ENCODE measurements around the gene UQCC2.

The UQCC2 gene

GRCh38 chr6:33693186-33694105, 18.1 kb downstream of the UQCC2 start:
- DNase-seq (ENCODE audit: extremely low spot score): no peak
- ChIA-PET CTCF (no interaction called here), POLR2A (interaction anchor here (1.1 to 1.6 kb wide), 4 partner anchors 12 to 239 kb away, joined by 3 read pairs; partner anchors contain the start of genes BAK1 and ZBTB9)
- TF ChIP-seq BHLHE40 (IDR thresholded peaks at IDR 0.05; ENCODE audit: borderline replicate concordance) (no peak), NFRKB (IDR thresholded peaks at IDR 0.05) (no peak), FOXA1 (IDR thresholded peaks at IDR 0.05) (no peak), SUZ12 (IDR thresholded peaks at IDR 0.05) (no peak), SP1 (IDR thresholded peaks at IDR 0.05) (no peak), L3MBTL2 (conservative IDR thresholded peaks at IDR 0.05) (no peak), TARDBP (IDR thresholded peaks at IDR 0.05) (no peak), ARNT (IDR thresholded peaks at IDR 0.05) (no peak), FOXK2 (IDR thresholded peaks at IDR 0.05) (no peak), ZNF384 (IDR thresholded peaks at IDR 0.05) (no peak), HDGF (IDR thresholded peaks at IDR 0.05; ENCODE audit: borderline replicate concordance) (no peak), CTBP1 (IDR thresholded peaks at IDR 0.05; ENCODE audit: borderline replicate concordance) (no peak), FOXM1 (IDR thresholded peaks at IDR 0.05; ENCODE audit: borderline replicate concordance) (no peak)
- TF ChIP-seq, protein P1, sequence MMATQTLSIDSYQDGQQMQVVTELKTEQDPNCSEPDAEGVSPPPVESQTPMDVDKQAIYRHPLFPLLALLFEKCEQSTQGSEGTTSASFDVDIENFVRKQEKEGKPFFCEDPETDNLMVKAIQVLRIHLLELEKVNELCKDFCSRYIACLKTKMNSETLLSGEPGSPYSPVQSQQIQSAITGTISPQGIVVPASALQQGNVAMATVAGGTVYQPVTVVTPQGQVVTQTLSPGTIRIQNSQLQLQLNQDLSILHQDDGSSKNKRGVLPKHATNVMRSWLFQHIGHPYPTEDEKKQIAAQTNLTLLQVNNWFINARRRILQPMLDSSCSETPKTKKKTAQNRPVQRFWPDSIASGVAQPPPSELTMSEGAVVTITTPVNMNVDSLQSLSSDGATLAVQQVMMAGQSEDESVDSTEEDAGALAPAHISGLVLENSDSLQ (IDR thresholded peaks at IDR 0.05): no peak

DNA sequence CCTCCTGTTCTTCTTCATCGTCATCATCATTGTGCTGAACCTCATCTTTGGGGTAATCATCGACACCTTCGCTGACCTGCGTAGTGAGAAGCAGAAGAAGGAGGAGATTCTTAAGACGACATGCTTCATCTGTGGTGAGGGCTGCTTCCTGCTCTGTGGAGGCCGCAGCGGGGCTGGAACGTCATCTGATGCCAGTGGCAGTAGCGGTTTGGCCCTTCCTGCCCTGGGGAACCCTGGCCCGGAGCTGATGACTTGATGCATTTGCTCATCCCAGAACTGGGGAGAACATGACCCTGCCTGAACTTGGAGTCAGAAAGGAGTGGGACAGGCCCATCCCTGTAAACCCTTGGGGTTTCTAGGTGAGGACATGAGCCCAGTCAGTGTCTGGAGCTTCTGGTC, 18.7 kb downstream of the UQCC2 start:
- TF ChIP-seq ZNF384 (IDR thresholded peaks at IDR 0.05) (no peak), L3MBTL2 (conservative IDR thresholded peaks at IDR 0.05) (no peak), LEF1 (IDR thresholded peaks at IDR 0.05; ENCODE audit: borderline replicate concordance) (no peak), FOXM1 (IDR thresholded peaks at IDR 0.05; ENCODE audit: borderline replicate concordance) (no peak), SUZ12 (IDR thresholded peaks at IDR 0.05) (no peak), ELF4 (IDR thresholded peaks at IDR 0.05) (no peak), CTBP1 (IDR thresholded peaks at IDR 0.05; ENCODE audit: borderline replicate concordance) (no peak), FOXA1 (IDR thresholded peaks at IDR 0.05) (no peak), ARNT (IDR thresholded peaks at IDR 0.05) (no peak), FOXK2 (IDR thresholded peaks at IDR 0.05) (no peak), HDGF (IDR thresholded peaks at IDR 0.05; ENCODE audit: borderline replicate concordance) (no peak), SP1 (IDR thresholded peaks at IDR 0.05) (no peak), BHLHE40 (IDR thresholded peaks at IDR 0.05; ENCODE audit: borderline replicate concordance) (no peak), NFRKB (IDR thresholded peaks at IDR 0.05) (no peak), TARDBP (IDR thresholded peaks at IDR 0.05) (no peak)
- TF ChIP-seq, protein P1 (IDR thresholded peaks at IDR 0.05): no peak
- CTCF ChIA-PET: no interaction called here
- POLR2A ChIA-PET: interaction anchor here (1.6 kb wide), 2 partner anchors 19 to 113 kb away, joined by 3 to 5 read pairs; partner anchors contain the start of genes BAK1 and UQCC2
- DNase-seq (ENCODE audit: extremely low spot score): no peak

DNA sequence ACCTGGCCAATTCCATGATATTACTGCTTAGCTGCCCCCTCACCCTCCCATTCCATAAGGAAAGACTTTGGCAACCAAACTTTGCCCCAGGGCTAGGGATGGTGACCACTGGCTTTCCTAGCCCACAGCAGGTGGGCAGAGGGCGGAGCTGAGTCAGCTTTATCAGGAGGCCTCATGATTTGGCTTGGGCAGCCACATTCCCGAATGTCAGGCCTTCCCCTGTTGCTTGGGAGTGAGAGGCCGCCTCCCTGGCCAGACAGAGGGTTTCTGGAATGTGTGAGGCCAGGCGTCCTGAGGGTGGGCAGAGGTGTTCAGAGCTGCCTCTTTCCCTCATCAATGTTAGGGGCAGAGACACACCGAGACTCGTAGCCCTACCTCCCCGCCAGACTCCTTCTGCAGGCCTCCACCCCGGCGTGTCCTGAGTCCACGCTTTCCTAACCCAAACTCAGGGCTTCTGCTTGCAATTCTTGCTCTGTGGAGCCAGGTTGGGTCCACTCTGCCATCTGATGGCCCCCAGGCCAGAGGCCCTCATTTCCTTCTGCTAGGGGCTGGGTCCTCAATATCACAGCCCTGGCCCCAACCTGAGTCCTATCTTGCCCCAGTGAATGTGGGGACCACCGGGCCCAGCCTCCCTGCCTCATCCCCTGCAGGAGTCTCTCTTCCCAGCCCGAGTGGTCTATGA, 19.3 kb downstream of the UQCC2 start:
- POLR2A ChIA-PET: interaction anchor here (1.1 to 1.6 kb wide), 2 partner anchors 9 to 19 kb away, joined by 3 to 5 read pairs; partner anchors contain the start of gene UQCC2
- no peak for DNase-seq (ENCODE audit: extremely low spot score)
- TF ChIP-seq SP1 (IDR thresholded peaks at IDR 0.05) (no peak), BHLHE40 (IDR thresholded peaks at IDR 0.05; ENCODE audit: borderline replicate concordance) (no peak), CTBP1 (IDR thresholded peaks at IDR 0.05; ENCODE audit: borderline replicate concordance) (no peak), L3MBTL2 (conservative IDR thresholded peaks at IDR 0.05) (no peak), SUZ12 (IDR thresholded peaks at IDR 0.05) (no peak), HDGF (IDR thresholded peaks at IDR 0.05; ENCODE audit: borderline replicate concordance) (no peak), FOXA1 (IDR thresholded peaks at IDR 0.05) (no peak), ZNF384 (IDR thresholded peaks at IDR 0.05) (no peak), ELF4 (IDR thresholded peaks at IDR 0.05) (no peak), FOXM1 (IDR thresholded peaks at IDR 0.05; ENCODE audit: borderline replicate concordance) (no peak), ARNT (IDR thresholded peaks at IDR 0.05) (no peak), LEF1 (IDR thresholded peaks at IDR 0.05; ENCODE audit: borderline replicate concordance) (no peak), NFRKB (IDR thresholded peaks at IDR 0.05) (no peak), FOXK2 (IDR thresholded peaks at IDR 0.05) (no peak)
- TF ChIP-seq, protein P1 (IDR thresholded peaks at IDR 0.05): no peak
- CTCF ChIA-PET: no interaction called here

- no peak for DNase-seq (ENCODE audit: extremely low spot score)
- CTCF ChIA-PET: no interaction called here
- POLR2A ChIA-PET: interaction anchor here (1.1 to 1.6 kb wide), 2 partner anchors 9 to 20 kb away, joined by 3 to 5 read pairs; partner anchors contain the start of gene UQCC2
- TF ChIP-seq NFRKB (IDR thresholded peaks at IDR 0.05) (no peak), LEF1 (IDR thresholded peaks at IDR 0.05; ENCODE audit: borderline replicate concordance) (no peak)
Measured at GRCh38 chr6:33691456-33692077, 19.9 kb downstream of the UQCC2 start.

DNA sequence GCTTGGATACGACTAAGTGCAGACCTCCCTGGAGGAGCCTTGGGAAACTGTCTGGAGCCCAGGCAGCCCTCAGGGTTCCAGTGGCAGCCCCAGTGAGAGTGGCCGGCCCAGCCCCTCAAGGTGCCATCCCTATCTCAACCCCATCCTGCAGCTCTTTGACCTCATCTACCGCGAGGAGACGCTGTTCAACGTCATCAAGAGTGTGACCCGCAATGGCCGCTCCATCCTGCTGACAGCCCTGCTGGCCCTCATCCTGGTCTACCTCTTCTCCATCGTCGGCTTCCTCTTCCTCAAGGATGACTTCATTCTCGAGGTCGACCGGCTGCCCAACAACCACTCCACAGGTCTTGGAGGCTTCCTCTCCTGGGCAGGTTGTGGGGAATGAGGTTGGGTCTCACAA, 20.7 kb downstream of the UQCC2 start:
- TF ChIP-seq TARDBP (IDR thresholded peaks at IDR 0.05): no peak
- TF ChIP-seq HDGF (IDR thresholded peaks at IDR 0.05; ENCODE audit: borderline replicate concordance): no peak
- TF ChIP-seq NFRKB (IDR thresholded peaks at IDR 0.05): no peak
- no peak for TF ChIP-seq LEF1 (IDR thresholded peaks at IDR 0.05; ENCODE audit: borderline replicate concordance)
- no peak for TF ChIP-seq CTBP1 (IDR thresholded peaks at IDR 0.05; ENCODE audit: borderline replicate concordance)
- TF ChIP-seq ARNT (IDR thresholded peaks at IDR 0.05): no peak
- no peak for TF ChIP-seq SP1 (IDR thresholded peaks at IDR 0.05)
- TF ChIP-seq FOXM1 (IDR thresholded peaks at IDR 0.05; ENCODE audit: borderline replicate concordance): no peak
- no peak for TF ChIP-seq FOXA1 (IDR thresholded peaks at IDR 0.05)
- no peak for TF ChIP-seq ELF4 (IDR thresholded peaks at IDR 0.05)
- TF ChIP-seq SUZ12 (IDR thresholded peaks at IDR 0.05): no peak
- TF ChIP-seq, protein P1 (IDR thresholded peaks at IDR 0.05): no peak
- TF ChIP-seq BHLHE40 (IDR thresholded peaks at IDR 0.05; ENCODE audit: borderline replicate concordance): no peak
- TF ChIP-seq ZNF384 (IDR thresholded peaks at IDR 0.05): no peak
- TF ChIP-seq FOXK2 (IDR thresholded peaks at IDR 0.05): no peak
- no peak for TF ChIP-seq L3MBTL2 (conservative IDR thresholded peaks at IDR 0.05)
- CTCF ChIA-PET: interaction anchor here (0.7 kb wide), 1 partner anchor 20 kb away, joined by 4 read pairs; the partner anchor contains the start of gene UQCC2
- POLR2A ChIA-PET: interaction anchor here (1.1 kb wide), 2 partner anchors 10 to 20 kb away, joined by 3 to 6 read pairs; partner anchors contain the start of gene UQCC2
- DNase-seq (ENCODE audit: extremely low spot score): no peak
